Activated CD8-positive, alpha-beta memory T cell treated with anti-CD3 and anti-CD28 coated beads for 1 hour (primary cell): Measurements from ENCODE around the gene CTSD.

Experiments used
- DNase-seq, 2 donors: peaks; one replicate each; pipeline ENCODE4 v3.0.0-alpha.2; 2020; ENCODE audit warnings: low read depth in 1 of 2; ENCODE audit errors: extremely low read depth in 1 of 2

The CTSD gene

GRCh38 chr11:1782831-1783724 is 19.4 kb upstream of the CTSD start:
- no peak for DNase-seq

GRCh38 chr11:1782031-1782590 is 18.4 kb upstream of the CTSD start:
- DNase-seq = no peak

- no peak for DNase-seq
Measured at GRCh38 chr11:1781593-1781975, 17.9 kb upstream of the CTSD start.

GRCh38 chr11:1780700-1781592 is 17.2 kb upstream of the CTSD start:
- DNase-seq = no peak

GRCh38 chr11:1779806-1780699 is 16.3 kb upstream of the CTSD start:
- no peak for DNase-seq

GRCh38 chr11:1779034-1779805 is 15.5 kb upstream of the CTSD start:
- no peak for DNase-seq

- DNase-seq = no peak
Measured at GRCh38 chr11:1778141-1778911, 14.6 kb upstream of the CTSD start.

- DNase-seq = no peak
Measured at GRCh38 chr11:1777737-1778136, 14.0 kb upstream of the CTSD start.

GRCh38 chr11:1776944-1777715 is 13.4 kb upstream of the CTSD start:
- no peak for DNase-seq

GRCh38 chr11:1776331-1776851 is 12.7 kb upstream of the CTSD start:
- no peak for DNase-seq

- DNase-seq = no peak
Measured at GRCh38 chr11:1774886-1775285, 11.2 kb upstream of the CTSD start.

- no peak for DNase-seq
Measured at GRCh38 chr11:1773994-1774550, 10.3 kb upstream of the CTSD start.

- no peak for DNase-seq
Measured at GRCh38 chr11:1773131-1773993, 9.6 kb upstream of the CTSD start.

GRCh38 chr11:1772270-1773130 is 8.8 kb upstream of the CTSD start:
- no peak for DNase-seq

- DNase-seq = no peak
Measured at GRCh38 chr11:1771700-1772099, 8.0 kb upstream of the CTSD start.

GRCh38 chr11:1771273-1771672 is 7.5 kb upstream of the CTSD start:
- no peak for DNase-seq
